Measurements from ENCODE around the gene FOXP1.

The FOXP1 gene

DNA sequence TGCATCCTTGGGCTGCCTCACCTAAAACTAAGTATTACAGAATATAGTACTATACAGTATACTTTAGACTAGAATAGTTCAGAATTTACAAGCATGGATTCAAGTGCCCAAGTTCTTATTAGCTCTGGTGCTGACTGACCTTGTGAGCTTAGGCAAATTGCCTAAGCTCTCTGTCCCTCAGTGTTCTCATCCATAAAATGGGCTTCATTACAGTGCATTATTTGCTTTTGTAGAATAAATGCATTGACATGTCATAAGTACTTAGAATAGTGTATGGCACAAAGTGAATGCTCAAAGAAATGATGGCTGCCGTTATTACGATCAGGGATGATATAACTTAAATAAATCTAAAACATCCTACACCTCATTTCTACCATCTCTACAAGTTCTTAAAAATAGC, 269.7 kb downstream of the FOXP1 start:
- DNase-seq (ENCODE audit: low read depth in 3 of 3, low spot score in 1 of 3), result no peak

DNA sequence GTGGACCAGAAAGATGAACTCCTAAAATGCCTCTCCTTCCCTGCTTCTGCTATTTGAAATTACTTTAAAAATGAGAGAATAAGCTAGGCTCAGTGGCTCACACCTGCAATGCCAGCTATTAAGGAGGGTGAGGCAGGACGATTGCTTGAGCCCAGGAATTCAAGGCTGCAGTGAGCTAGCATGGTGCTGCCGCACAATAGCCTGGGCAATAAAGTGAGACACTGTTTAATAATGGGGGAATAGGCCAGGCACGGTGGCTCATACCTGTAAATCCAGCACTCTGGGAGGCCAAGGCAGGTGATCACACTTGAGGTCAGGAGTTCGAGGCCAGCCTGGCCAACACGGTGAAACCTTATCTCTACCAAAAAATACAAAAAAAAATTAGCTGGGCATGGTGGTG, 271.1 kb downstream of the FOXP1 start:
- no peak for DNase-seq (ENCODE audit: low read depth in 3 of 3, low spot score in 1 of 3)

- DNase-seq (ENCODE audit: low read depth in 3 of 3, low spot score in 1 of 3), result no peak
Measured at GRCh38 chr3:71311661-71312046, 271.9 kb downstream of the FOXP1 start.

GRCh38 chr3:71310980-71311660, 272.4 kb downstream of the FOXP1 start:
- no peak for DNase-seq (ENCODE audit: low read depth in 3 of 3, low spot score in 1 of 3)

DNA sequence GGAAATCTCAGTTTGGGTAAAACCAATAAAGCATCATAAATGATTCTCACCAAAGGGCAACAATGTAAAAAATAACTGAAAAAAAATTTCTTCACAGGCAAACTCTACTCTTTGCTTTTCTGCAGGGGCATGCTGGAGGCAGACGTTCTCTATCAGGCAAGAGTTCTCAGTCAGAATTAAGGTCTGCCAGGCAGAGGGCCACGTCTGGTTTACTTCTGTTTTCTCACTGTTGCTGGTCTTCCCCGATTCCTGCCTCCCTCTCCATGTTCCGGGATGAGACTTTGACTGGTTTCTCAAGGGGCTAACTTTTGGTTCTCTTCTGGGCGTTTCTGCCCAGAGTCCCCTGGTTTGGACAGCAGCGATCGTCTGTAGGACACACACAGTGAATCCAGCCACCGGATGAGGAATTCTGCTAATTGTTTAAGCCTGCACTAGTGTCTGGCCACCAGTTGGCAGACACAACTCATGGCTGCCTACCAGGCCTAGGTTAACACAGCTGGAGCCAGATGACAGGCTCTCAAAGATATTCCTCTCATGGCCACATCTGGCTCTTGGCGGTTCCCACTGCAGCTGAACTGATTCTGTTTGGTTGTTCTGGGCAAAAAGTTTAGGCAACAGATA, 273.1 kb downstream of the FOXP1 start:
- no peak for DNase-seq (ENCODE audit: low read depth in 3 of 3, low spot score in 1 of 3)

DNA sequence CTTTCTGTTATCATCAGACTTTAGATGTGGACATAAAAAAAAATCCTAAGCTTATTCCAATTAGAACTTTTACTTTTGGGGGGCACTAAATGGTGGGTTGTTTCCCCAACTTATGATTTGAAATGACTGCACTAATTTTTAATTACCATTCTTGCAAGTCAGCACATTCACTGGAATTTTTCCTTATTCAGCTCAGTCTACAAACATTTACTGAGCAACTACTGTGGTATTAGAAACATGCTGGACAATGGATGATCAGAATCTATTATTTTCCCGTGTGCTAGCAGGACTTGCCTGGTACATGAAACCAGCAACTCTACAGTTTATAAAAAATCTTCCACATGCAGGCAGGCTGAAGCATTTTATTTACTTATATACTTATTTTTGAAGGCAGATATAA, 273.6 kb downstream of the FOXP1 start:
- DNase-seq (ENCODE audit: low read depth in 3 of 3, low spot score in 1 of 3), result no peak

- DNase-seq (ENCODE audit: low read depth in 3 of 3, low spot score in 1 of 3), result no peak
Measured at GRCh38 chr3:71309342-71309741, 274.2 kb downstream of the FOXP1 start.

DNA sequence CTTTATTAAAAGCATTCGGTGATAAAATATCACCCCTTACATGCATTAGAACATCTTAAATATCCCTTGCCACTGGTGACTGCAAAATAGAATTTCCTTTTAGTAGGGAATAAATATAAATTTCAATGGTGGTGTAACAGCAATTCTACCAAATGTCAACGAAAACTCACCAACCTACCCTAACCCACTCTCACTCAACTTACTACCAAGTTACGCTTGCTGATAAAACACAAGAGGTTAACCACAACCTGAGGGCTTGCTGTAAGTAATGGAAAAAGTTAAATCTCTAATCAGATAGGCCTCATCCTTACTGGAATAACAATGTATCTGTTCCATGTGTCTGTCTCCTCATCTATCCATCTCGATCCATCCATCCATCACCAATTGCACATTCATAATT, 274.7 kb downstream of the FOXP1 start:
- DNase-seq (ENCODE audit: low read depth in 3 of 3, low spot score in 1 of 3), result no peak

GRCh38 chr3:71307991-71308697, 275.4 kb downstream of the FOXP1 start:
- no peak for DNase-seq (ENCODE audit: low read depth in 3 of 3, low spot score in 1 of 3)

DNA sequence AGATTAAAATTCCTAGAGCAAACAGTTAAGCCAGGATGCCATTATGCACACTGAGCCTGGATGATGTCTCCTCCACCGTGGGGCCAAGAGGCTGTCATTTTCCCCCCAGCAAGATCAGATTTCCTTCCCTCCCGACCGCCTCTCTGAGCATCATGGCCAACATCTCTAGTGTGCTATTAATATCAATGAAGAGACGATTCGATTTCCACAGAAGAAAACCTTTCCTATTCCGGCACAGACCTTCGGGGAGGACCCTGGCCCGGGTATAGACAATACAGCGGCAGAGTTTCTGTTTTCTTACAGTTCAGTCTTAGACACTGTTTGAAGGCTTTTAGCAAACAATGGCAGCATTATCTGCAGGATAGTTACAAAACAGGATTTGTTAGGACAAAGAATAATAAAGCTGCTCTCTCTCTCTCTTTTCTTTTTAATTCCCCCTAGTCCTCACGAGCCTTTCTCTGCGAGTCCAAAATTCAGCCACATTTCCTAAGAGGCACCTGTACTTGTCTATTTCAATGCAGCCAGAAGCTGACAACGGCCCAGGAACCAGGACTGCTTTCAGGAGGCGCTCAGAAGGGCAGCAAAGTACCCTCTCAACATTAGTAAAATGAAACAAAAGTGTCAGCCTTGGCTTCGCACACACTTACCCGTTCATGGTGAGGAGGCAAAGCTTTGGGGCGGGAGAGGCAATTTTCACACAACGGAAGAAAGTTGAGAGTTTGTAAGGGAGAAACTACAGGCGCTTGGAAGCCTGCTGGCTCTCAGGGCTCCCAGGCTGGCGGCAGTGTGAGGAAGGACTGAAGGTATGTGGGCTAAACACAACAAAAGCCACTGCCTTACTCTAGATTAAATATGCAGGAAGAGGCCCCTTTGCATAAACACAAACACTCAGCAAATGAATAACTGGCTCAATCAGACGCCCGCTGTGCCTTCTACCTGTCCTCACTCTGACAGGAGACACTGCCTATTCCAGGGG, 278.0 kb downstream of the FOXP1 start:
- DNase-seq (ENCODE audit: low read depth in 3 of 3, low spot score in 1 of 3), result no peak

- no peak for DNase-seq (ENCODE audit: low read depth in 3 of 3, low spot score in 1 of 3)
Measured at GRCh38 chr3:71304684-71305083, 278.8 kb downstream of the FOXP1 start.

DNA sequence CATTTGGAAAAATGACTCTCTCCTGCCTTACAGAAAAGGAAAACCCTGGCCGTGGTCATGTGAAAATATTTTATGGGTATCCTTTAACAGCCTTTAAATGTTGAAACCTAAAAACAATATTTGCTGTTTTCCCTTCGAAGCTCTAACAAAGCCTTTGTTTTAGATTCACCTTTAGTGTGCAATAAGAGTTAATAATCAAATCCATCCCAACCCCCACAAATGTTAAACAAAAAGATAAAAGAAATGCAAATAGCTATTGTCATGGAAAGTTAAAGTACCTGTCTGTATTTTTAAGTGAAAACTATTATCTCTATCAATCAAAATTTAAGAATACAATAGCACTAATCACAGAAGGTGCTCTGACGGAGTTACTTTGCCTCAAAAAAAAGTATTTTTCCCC, 279.3 kb downstream of the FOXP1 start:
- DNase-seq (ENCODE audit: low read depth in 3 of 3, low spot score in 1 of 3), result no peak

DNA sequence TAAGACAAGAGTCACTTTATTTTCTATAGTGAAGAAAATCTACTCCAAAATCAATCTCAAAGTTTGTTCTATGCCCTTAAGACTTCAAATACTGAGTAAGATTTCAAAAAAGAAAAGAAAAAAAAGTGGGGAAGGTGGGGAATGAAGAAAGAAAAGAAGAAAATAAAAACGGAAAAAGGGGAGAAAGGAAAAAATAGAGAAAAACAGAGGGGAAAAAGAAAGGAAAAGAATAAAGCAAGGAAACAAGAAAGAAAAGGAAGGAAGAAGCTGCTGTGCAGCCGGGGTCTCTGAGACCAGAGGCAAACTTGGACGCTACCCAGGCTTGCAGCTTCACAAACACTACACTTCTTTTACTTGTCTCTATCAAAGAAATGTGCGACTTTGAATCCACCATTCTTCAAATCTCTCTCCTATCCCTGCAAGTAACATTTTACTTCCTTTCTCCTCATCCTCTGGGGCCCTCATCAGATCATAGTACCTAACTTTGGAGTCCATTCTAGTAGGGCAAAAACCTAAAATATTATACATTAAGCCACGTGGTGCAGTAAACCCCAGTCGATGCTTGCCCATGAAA, 279.8 kb downstream of the FOXP1 start:
- no peak for DNase-seq (ENCODE audit: low read depth in 3 of 3, low spot score in 1 of 3)

- DNase-seq (ENCODE audit: low read depth in 3 of 3, low spot score in 1 of 3), result no peak
Measured at GRCh38 chr3:71302604-71303003, 280.9 kb downstream of the FOXP1 start.

DNA sequence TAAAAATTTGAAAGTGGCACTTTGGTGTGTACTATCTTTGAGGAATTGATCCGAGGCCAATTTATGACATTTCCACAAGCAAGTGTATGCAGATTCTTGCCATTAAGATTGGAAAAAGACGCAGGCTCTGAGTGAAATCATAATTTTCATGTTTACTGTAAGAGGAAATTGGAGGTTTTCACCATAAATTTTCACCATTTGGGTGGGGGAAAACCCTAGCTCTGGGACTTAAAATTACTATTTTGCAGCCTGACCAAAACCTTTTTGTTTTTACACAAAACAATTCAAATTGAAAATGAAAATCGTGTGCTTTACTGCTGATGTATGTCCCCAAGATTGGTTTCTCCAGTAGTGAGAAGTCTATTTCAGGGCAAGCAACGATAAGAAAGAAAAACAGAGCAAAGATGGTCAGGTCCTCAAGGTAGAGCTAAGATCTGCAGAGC, 282.6 kb downstream of the FOXP1 start:
- DNase-seq (ENCODE audit: low read depth in 3 of 3, low spot score in 1 of 3), result no peak

DNA sequence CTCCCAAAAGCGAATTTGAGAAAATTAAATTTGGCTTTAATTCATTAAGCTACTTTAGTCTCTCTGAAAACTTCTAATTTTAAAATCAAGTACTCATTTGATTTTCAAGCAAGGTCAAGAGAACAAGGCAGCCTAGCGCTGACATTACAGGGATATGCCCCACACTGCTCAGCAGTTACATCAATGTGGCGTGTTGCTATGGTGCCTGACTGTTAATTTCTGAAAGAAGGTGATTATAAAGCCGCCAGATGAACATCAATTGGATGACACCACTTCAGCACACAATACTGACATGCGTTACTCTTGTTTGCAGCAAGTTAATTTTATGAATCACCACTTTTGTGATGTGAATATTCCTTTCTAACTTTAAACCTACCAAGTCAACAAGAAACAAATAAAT, 284.4 kb downstream of the FOXP1 start:
- DNase-seq (ENCODE audit: low read depth in 3 of 3, low spot score in 1 of 3), result no peak

DNA sequence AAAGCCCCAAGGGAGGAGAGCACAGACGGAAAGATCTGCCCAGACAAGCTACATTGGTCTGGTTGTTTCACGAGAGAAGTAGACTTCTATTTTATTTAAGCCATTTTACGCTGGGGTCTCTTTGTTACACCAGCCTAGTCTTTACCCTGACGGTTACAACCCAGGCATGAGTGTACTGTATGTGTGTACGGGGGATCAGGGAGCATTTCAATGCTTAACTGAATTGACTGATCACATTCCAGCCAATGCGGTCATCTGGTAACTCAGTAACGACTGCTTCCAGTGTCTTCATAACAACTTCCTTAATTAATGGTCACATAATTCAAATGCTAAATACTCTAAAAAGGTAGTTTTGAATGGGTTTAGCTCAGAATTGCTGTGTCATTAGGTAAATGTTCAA, 288.6 kb downstream of the FOXP1 start:
- no peak for DNase-seq (ENCODE audit: low read depth in 3 of 3, low spot score in 1 of 3)

- DNase-seq (ENCODE audit: low read depth in 3 of 3, low spot score in 1 of 3), result no peak
Measured at GRCh38 chr3:71290301-71290700, 293.2 kb downstream of the FOXP1 start.

DNA sequence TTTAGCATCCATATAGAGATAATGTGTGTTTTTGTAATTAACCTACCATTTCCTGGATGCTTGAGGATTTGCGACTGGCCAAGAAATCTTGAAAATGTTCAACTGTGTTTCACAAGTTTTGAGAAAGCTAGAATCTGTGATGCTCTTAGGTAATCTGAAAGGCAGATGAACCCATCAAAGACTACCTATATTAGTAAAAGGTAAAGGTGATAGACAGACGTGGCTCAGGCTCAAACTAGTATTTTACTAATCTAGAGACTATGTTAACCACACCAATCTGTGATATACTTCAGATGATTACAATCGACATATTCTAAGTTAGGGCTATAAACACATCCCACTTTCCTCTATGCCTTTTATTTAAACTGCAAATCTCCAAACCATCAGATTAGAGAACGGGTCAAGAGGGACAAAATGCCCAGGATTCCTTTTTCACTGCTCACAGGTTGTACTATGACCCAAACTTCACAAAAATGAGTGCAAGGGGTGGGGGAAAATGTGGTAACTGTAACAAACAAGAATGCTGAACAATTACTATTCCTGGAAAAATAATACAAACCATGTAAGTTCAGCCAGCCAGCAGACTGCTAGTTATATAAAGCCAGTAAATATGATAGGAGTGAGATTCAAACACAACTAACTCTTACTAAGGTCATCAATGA, 295.1 kb downstream of the FOXP1 start:
- DNase-seq (ENCODE audit: low read depth in 3 of 3, low spot score in 1 of 3), result no peak

DNA sequence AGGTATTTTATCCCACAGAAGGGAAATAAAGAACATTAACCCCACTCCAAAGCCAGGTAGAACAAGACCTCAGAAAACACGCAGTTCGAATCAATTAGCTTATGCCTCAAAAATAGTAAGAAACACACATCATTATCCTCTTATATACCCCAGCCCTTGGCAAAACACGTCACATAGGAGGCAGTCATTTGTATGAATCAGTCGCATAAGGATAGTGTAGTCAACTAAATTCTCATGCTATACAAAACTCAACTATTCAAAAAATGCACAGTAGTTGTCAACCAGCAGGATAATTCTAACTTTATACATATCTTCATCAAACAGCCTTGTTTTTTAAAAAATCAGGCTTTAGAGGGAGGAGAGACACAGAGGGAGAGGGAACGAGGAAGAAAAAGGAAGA, 298.4 kb downstream of the FOXP1 start:
- DNase-seq (ENCODE audit: low read depth in 3 of 3, low spot score in 1 of 3), result no peak
